GM19324 (cell line): ENCODE measurements around the gene TMEM176B.
"Not testable (repeated sequence)": the region's sequence is repeated elsewhere in the genome, so short reads cannot be mapped to it uniquely, and the experiment has no call there.

Experiments used
- ATAC-seq: cut with Tn5 transposase; IDR thresholded peaks from one replicate; pipeline ENCODE4 v1.9.1; 2021; ENCODE audit warnings: mild to moderate bottlenecking, moderate library complexity; ENCODE audit not compliant: unreplicated experiment, low FRiP score

The TMEM176B gene

DNA sequence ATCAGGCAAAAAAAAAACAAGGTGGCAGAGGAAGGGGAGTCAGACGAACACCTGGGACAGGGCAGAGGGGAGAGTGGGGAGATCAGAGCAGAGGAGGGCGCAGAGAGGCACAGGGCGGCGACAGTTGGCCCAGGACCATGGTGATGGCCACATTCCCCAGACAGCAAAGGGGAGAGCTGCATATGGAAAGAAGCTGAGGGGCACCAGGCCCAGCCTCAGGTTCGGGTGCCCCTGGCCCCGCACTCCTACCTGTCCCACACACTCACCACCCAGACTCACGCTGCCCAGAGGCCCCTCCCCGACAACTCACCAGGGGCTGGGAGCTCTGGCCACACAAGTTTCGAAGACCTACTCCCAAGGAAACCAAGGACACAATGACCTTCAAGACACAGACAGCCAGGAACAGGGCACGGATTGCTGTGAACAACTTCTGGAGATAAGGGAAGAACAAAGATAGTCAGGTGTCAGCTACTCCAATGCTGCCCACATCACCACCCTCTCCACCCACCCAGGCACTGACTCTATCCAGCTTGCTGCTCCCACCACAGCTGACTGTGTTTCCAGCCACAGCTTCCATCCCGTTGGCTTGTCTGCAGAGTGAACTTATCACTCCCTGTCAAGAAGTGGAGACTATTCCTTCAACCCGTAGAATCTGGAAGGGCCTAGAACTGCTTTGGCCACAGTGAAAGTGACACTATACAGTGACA, 8.3 kb downstream of the TMEM176B start:
- no peak for ATAC-seq

DNA sequence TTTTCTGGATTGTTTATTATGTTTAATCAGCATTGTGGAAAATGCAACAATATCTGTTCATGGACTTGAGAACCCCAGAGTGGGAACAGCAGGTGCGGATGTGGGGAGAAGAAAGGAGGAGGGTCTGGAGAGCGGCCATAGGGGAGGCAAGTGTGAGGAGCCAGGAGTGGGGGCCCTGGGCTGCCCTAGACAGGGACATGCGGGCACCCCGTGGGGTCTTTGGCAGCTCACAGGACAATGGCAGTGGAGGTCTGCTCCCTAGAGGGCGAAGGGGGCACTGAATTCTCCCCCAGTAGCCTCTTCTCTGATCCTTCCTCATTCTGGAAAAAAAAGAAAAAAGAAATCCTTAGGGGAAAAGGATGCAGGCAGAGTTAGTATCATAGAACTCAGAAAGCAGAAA, 8.9 kb downstream of the TMEM176B start:
- ATAC-seq = no peak

DNA sequence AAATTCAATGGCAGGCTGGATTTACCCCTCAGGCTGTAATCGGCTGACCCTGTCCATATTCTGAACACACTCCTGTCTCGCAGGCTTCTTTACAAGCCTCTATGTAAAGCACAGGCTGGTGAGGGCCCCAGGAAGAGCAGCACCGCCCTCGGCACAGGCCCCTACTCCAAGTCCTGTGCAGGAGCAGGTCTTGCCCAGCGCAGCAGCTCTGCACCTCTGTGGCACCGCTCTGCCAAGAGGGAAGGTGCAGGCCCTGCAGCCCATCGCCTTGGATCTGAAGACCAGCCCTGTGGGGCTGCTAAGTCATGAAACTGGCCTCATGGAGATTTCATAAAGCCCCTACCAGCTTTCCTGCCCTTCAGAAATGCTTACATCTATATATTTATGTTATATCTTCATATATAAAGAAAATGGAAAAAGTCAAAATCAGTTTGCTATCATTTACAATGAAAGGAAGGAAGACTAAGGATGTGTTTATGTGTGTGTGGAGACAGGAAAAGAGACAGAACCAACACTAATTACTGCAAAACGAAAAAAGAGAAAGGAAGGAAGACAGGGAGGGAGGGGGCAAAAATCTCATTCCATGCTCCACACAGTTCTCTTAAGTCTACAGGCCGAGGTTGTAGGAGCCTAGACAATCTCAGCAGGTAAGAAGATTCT, 9.6 kb downstream of the TMEM176B start:
- ATAC-seq = no peak

DNA sequence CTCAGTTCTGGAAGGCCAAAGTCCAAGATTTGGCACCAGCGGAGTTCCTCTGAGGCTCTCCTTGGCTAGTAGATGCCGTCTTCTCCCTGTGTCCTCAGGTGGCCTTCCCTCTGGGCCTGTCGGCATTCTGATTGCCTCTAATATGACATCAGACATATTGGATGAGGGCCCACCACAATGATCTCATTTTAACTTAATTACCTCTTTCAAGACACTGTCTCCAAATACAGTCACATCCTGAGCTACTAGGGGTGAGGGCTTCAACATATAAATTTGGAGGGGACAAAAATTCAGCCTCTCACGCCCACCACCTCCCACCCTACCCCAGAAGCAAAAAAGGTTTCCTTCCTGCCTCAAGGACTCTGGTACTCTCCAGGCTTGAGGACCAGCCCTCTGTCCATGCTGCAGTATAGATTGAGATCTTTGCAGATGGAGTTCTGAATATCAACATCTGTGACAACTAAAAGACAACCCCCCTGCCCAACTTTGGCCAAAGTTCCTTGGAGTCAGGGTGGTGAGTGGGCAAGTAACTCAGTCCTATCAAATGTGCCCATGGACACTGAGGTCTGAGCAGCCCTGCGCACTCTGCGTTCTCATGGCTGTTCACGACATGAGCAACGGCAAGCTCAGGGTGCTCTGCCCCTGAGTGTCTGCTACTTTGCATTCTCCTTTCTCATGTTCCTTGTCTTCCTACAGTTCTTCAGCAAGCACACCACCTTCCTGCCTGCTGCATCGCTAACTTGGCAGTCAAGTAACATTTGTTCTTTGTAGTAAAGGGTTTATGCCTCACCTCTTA, 11.5 kb downstream of the TMEM176B start:
- ATAC-seq = no peak

DNA sequence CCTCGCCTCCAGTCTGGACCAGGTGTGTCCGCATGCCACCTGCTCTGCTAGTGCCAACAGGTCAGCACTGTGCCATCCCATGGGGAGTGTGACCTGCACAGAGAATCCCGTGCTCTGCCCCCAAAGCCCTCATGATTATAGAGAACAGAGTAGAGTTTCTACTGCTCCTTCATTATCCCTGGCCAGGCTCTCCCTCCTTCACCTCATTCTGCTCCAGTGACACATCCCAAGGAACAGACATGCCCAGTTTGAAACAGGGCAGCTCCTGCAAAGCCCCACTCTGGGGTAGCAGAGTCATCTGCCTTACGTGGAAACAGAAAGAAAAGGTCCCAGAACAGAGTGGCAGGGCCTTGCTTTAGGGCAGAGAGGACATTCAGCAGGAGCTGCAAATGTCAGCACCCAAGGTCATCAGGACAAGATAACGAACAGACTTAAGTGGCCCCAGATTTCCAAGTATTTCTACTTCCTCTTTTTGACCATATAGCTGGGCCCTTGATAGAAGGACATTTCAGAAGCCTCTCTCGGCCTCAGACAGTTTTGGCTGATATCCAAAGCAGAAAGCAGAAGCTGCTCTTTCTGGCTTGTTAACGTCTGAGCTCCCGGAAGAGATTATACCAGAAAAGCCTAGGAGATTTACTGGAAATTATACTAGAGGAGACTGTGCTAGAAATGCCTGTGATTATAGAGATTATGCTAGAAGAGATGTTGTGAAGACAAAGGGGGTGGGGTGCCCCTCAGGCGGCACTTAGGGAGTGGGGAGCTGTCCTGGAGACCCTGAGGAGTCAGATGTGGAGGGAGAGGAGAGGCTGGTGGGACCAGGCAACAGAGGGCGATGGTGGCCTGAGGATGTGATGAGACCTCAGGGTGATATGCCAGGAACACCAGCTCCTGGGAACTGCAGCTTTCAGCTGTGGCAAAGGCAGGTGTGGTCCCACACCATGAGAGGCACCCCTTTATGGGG, 12.6 kb downstream of the TMEM176B start:
- no peak for ATAC-seq

DNA sequence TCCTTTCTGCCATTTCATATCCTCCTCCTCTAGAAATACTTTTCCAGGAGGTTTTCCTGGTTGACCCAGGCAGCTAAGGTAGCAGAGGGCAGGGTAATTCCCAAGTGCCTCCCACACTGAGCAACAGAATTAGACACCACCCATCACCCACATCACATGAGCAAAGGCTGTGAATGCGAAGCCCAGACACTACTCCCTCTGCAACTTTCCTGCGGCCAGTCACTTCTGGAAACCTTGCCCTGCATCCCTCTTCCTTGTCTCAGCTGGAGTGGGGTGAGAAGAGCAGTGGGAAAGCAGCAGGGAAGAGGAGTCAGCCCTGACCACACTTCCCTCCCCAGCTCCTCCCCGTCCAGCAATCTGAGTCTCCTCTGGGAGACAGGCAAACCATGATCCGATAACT, 15.2 kb downstream of the TMEM176B start:
- no peak for ATAC-seq

DNA sequence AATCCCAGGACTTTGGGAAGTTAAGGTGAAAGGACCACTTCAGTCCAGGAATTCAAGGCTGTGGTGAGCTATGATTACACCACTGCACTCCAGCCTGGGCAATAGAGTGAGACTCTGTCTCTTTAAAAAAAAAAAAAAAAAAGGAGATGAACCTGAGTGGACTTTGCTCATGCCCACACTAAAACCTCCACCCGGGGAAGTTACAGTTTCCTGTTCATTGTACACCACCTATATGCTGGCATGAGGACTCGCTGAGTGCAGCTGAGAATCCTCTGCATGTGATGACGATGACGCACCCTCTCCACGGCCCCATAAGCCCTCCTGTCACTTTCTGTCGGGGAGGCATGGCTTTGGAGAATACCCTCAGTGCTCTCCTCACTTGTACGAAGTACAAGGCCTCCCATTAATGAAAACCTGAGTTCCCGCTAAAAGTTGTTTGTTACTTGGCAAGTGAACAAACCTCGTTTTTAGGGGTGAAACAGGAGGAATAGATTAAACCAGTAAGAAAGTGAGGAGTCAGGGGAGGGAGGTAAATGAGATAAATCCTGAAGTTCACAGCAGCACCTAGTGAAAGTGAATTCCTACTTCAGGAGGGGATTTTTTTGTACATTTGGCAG, 15.9 kb downstream of the TMEM176B start:
- peak; percentile 35 for ATAC-seq

DNA sequence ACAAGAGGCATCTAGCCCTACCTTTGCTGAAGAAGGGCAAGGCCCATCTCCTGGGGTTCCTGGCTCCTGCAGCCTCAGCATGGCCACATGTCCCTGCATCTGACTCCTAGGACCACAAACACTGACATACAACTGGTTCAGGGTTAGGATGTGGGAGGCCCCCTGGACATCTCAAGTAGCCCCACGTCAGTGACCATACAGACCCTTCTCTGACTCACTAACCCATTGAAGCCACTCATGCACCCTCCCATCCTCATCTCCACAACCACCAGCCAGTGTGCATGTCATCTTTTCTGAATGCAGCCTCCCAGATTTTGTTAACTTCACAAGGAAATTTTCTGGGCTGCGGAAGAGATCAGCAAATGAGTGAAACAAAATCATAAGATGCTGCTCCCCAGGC, 18.2 kb downstream of the TMEM176B start:
- ATAC-seq = no peak

DNA sequence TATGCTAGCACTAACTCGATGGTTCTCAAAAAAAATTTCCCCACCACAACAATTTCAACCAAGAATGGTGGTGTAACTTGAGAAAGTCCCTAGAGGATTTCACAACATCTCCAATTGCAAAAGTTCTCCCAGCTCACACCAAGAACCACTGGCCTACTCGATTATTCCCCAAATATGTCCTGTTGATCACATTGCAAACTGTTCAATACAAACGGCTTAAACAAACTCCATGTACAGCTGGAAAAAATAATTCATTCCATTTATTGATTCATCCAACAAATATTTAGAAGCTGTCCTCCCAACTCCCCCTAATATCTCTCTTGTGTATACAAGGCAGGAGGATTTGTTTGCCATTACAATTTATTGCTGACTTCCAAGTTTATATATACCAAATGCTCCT, 19.1 kb downstream of the TMEM176B start:
- ATAC-seq = no peak

DNA sequence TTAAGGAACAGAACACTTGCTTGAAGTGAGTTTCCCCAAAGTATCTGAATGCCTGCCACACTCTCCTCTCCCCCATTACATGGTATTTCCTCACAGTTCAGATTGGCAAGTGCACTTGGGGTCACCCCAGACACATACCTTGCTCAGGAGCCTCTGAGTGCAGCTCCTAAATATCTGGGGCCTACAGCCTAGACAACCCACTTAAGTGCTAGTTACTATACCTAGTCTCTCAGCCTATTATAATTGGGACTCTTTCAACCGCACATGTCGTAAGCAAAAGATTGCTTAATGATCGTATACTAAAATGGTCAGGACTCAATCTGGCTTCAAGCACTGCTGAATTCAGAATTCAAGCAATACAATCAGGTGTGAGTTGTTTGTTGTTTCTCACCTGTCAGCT, 19.9 kb downstream of the TMEM176B start:
- no peak for ATAC-seq

DNA sequence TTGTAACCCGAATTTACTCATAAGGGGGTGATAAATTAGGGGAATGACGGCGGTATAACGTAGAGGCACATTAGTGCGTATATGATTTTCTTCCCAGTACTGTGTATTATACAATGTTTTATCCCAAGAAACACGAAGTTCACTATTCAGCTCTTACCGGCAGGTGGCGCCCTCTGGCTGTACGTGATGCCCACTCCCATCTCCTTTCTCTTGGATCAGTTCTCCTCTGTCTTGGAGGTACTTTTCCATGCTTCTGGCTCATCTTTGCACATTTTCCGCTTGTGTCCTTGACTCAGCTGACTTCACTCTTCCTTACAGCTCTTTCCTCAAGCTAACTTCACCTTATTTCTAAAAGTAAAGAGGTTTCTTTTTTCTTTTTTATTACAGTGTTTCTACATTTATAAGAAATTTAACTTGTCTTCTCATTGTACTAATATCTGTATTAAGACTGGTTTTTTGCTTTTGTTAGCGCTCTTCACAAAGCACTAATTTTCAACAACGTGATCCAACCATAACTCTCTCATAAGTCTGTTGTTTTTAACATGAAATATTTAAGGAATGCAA, 21.3 kb downstream of the TMEM176B start:
- ATAC-seq = no peak

DNA sequence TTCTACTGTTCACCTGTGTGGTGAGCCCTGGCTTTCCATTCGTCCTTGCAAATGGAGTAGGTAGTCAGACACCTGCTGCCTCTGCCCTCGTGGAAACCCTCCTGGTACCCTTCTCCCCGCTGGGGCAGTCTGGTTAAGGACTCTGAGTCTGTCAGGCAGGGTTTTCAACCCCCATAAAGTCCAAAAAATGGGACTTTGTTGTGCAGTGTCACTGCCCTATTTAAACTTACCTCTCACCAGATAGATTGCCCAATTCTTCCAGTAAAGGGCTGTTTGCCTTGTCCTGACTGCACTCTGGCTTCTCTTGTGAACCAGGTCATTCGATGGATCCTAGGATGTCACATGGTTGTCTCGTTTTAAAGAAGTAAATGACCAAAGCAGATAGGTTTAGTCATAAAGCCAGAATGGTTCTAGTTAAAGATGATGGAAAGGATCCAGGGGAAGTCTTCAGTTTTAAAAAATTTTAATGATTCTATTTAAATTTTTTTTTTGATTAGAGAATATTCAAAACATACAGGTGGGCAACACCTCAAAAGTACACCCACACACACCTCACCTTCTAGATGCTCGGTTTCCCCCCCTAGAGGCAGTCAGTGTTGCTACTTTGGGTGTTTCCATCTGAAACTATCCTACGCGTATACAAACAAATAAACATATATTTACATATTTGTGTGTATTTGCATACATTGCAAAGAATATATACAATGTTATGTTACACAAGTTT, 22.0 kb downstream of the TMEM176B start:
- ATAC-seq = no peak

DNA sequence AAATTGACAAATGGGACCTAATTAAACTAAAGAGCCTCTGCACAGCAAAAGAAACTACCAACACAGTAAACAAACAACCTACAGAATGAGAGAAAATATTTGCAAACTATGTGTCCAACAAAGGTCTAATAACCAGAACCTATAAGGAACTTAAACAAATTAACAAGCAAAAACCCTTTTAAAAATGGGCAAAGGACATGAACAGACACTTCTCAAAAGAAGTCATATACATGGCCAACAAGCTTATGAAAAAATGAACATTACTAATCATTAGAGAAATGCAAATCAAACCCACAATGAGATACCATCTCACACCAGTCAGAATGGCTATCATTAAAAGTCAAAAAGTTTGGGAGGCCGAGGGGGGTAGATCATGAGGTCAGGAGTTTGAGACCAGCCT, 26.0 kb downstream of the TMEM176B start:
- not testable (repeated sequence) for ATAC-seq

DNA sequence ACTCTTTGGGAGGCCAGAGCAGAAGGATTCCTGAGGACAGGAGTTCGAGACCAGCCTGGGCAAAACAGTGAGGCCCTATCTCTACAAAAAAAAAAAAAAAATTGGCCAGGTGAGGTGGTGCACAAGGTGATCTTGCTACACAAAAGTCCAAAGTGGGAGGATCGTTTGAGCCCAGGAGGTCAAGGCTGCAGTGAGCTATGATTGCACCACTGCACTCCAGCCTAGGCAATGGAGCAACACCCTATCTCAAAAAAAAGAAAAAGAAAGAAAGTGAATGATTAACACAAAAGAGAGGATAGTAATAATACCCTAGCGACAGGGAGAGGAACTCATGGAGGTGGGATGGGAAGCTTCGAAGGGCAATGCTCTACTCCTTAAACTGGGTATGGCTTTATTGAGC, 30.4 kb downstream of the TMEM176B start:
- no peak for ATAC-seq

DNA sequence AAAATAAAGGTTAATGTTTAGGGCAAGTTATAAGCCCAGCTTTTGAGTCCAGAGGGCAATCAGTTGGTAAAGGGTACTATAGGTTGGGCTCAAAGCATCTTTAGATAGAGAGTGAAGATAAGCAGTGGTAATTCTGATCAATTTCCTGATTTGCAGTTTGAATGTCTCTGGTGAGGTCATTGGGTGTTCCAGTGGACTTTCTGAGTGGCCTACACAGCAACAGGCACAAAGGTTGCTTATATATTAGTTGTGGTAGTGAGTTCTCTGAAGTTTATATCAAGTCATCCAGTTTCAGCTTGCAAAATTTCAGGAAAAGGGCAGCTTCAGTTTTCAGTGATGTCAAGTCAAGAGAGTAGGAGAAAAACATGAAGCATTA, 33.8 kb downstream of the TMEM176B start:
- no peak for ATAC-seq

DNA sequence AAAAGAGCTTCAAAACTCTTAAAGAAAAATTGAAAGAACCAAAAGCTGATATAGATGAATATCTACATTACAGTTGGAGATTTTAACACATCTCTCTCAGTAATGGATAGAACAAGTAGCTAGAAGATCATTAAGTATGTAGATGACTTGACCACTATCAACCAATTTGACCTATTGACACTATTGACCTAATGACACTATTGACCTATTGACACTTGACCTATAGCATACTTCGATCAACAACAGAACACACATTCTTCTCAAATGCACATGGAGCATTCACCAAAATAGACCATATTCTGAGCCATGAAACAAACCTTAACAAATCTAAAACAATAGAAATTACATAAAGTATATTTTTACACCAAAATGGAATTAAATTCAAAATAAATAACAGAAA, 40.7 kb downstream of the TMEM176B start:
- no peak for ATAC-seq

DNA sequence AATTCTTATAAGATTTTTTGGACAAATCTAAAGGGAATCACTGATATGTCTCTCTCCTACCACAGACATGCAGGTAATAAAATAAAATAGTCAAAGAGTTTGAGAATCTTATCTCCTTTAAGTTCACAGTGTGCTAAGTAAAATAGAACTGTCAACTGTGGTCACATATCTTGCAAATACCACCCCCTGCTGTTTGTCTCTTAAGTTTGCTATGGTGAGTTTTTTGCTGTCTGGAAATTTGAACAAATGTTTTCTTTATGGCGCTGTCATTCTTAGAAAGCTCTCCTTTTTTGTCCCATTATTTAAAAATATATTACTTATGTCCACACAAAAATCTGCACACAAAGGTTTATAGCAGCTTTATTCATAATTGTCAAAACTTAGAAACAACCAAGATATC, 43.3 kb downstream of the TMEM176B start:
- no peak for ATAC-seq

DNA sequence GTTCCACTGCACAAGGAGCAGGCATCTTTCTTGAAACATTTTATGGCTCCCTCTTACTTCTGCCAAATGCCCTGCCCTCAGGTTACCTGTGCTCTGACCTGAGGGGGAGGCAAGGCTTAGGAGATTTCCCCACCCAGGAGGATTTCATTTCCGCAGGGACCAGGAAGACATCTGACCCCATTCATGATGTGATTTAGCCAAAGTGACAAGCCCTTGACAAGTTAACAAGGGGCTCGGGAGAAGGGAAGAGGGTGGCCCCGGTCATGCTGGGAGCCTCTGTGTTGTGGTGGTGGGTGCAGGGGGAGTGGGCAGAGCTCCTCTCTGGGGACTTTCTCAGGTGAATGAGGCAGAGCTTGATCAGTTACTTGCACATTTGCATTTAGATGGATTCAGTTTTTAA, 44.0 kb downstream of the TMEM176B start:
- ATAC-seq = no peak

DNA sequence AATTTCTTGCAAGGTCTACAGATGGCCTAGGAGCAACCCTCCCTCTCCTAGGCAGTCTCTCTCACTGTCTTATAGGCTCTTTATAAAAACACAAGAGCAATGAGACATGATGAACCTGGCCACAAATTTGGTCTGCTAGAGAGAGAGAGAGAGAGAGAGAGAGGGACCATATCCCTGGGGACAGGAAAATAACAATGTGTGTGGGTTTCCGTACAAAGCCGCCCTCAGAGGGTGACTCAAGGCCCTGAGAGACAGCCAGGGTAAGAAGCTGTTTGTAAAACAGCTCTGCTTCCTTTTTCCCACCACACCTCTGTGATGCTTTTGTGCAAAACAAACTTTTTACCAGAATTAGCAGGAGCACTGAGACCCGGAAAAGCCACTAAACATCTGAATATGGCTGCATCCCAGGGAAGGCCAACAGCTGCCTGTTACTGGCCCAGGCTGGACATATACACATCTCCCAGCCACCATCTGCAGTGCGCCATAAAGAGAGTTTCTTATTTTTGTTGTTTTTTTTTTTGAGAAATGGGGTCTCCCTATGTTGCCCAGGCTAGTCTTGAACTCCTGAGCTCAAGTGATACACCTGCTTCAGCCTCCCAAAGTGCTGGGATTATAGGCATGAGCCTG, 44.6 kb downstream of the TMEM176B start:
- no peak for ATAC-seq
